K562 (cell line): Measurements from ENCODE around the gene WDPCP. TPM values are rescaled to one million over a fixed set of nuclear protein-coding genes. Genes with fewer than 3 reads are reported as not detected.

Source experiments
- CC2D1A ChIP-seq: fragments of 450-650 bp; IDR thresholded peaks from 2 replicates; pipeline ENCODE4 v1.6.1; 2017; ENCODE audit warnings: mild to moderate bottlenecking
- YY1 ChIP-seq, 3 experiments: IDR thresholded peaks; 2 replicates each; pipeline ENCODE4 v1.6.1; 2011; ENCODE audit warnings: low read length in 2 of 3, mild to moderate bottlenecking in 2 of 3, moderate library complexity in 2 of 3, borderline replicate concordance in 1 of 3, control low read depth in 1 of 3, low read depth in 1 of 3; ENCODE audit not compliant: insufficient read depth in 3 of 3, insufficient replicate concordance in 2 of 3, control insufficient read depth in 1 of 3, insufficient read length in 1 of 3; ENCODE audit errors: extremely low read depth in 1 of 3
- polyA plus RNA-seq, 8 experiments: library from polyadenylated mRNA; depleted of rRNA in 4 of 8; stranded (reverse) in 5 of 8; unstranded in 3 of 8; fragments of >200 nt; fragmentation: Nextera tagmentation in 2 of 8; fragmentation: Illumina TruSeq in 1 of 8; extraction: Ambion mirVana in 2 of 8; extraction: Trizol in 1 of 8; gene quantifications; 2 replicates each; pipeline versions ENCODE4 v1.2.1 to v1.2.3, GENCODE V29; 2011 to 2014; ENCODE audit warnings: inconsistent platforms in 1 of 8, missing spikeins in 1 of 8
- total RNA-seq, 7 experiments: library from RNA; depleted of rRNA in 6 of 7; stranded (reverse); fragments of >200 nt in 6 of 7; fragmentation: Illumina TruSeq in 2 of 7; extraction: Trizol in 2 of 7; gene quantifications; 2 replicates each; pipeline versions ENCODE4 v1.2.1 to v1.2.3, GENCODE V29; 2011 to 2021; ENCODE audit warnings: low replicate concordance in 1 of 7
- TF ChIP-seq, protein P1 (sequence below): fragments of 250-450 bp; sonication (Bioruptor Pico); IDR thresholded peaks from 2 replicates; pipeline ENCODE4 v1.4.0; 2020; ENCODE audit warnings: mild to moderate bottlenecking, moderate library complexity
- TF ChIP-seq, protein P2 (sequence below): sonication (generic); formaldehyde crosslinking; IDR thresholded peaks from 2 replicates; pipeline ENCODE4 v1.9.0; 2022; ENCODE audit warnings: mild to moderate bottlenecking, missing genetic modification reagents
- TF ChIP-seq, protein P3 (sequence below): sonication (generic); IDR thresholded peaks from 2 replicates; pipeline ENCODE4 v1.6.1; 2016

WDPCP gene
- total and polyA plus RNA-seq, 9 of the 15 experiments (the other 6 are each of a cell fraction or from before 2014, with no cell fraction given) = 1.4 to 6.4 (median 5.5) TPM

DNA sequence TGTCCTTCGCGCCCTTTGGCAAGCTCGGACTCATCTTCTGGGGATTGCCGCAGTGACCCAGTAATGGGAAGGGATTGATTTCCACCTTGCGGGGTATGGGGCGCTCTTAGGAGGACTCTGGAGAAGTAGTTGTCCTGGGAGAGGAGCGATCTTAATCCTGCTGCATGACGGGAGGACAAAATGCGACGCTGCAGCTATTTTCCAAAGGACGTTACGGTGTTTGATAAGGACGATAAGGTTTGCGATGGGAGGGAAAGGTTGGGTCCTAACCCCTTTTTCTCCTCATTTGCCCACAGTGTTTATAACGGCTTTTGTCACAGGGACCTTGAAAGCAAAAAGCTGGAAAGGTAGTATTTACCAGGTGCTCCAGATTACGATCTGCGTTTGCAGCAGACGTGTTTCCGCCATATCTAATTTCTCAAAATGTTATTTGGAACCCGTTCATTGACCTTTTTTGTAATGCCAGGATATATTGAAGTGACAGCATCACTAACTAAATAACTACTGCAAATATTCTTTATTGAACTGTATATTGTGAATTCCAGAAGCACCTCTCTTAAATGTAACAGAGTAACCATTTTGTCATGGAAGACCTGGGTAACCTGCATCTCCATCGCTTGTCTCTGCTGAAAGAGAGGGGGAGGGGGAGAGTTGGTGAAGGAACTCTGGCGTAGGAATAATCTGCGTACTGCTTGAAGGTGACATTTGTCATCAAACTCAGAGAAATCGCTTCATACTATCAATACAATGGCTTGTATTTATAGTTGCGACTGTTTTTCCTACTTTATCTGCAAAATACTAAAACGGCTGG is 1.1 kb upstream of the WDPCP start (continued):
- TF ChIP-seq, protein P1, sequence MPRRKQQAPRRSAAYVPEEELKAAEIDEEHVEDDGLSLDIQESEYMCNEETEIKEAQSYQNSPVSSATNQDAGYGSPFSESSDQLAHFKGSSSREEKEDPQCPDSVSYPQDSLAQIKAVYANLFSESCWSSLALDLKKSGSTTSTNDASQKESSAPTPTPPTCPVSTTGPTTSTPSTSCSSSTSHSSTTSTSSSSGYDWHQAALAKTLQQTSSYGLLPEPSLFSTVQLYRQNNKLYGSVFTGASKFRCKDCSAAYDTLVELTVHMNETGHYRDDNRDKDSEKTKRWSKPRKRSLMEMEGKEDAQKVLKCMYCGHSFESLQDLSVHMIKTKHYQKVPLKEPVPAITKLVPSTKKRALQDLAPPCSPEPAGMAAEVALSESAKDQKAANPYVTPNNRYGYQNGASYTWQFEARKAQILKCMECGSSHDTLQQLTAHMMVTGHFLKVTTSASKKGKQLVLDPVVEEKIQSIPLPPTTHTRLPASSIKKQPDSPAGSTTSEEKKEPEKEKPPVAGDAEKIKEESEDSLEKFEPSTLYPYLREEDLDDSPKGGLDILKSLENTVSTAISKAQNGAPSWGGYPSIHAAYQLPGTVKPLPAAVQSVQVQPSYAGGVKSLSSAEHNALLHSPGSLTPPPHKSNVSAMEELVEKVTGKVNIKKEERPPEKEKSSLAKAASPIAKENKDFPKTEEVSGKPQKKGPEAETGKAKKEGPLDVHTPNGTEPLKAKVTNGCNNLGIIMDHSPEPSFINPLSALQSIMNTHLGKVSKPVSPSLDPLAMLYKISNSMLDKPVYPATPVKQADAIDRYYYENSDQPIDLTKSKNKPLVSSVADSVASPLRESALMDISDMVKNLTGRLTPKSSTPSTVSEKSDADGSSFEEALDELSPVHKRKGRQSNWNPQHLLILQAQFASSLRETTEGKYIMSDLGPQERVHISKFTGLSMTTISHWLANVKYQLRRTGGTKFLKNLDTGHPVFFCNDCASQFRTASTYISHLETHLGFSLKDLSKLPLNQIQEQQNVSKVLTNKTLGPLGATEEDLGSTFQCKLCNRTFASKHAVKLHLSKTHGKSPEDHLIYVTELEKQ (CRISPR knock-in tag) = no peak
- TF ChIP-seq YY1 (IDR thresholded peaks at IDR 0.05; ENCODE audit: borderline replicate concordance in 1 of 3, control insufficient read depth in 1 of 3, extremely low read depth in 1 of 3, insufficient read depth in 3 of 3, insufficient read length in 1 of 3, insufficient replicate concordance in 2 of 3, low read depth in 1 of 3, low read length in 2 of 3) = peak in 1 of 3 experiments; percentile 50
- TF ChIP-seq, protein P2, sequence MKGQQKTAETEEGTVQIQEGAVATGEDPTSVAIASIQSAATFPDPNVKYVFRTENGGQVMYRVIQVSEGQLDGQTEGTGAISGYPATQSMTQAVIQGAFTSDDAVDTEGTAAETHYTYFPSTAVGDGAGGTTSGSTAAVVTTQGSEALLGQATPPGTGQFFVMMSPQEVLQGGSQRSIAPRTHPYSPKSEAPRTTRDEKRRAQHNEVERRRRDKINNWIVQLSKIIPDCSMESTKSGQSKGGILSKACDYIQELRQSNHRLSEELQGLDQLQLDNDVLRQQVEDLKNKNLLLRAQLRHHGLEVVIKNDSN (CRISPR knock-in tag) = 0 out of 2 replicates have a peak, but pooled peaks have one; percentile 9
- no peak for TF ChIP-seq CC2D1A
- TF ChIP-seq, protein P3, sequence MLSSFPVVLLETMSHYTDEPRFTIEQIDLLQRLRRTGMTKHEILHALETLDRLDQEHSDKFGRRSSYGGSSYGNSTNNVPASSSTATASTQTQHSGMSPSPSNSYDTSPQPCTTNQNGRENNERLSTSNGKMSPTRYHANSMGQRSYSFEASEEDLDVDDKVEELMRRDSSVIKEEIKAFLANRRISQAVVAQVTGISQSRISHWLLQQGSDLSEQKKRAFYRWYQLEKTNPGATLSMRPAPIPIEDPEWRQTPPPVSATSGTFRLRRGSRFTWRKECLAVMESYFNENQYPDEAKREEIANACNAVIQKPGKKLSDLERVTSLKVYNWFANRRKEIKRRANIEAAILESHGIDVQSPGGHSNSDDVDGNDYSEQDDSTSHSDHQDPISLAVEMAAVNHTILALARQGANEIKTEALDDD = 0 out of 2 replicates have a peak, but pooled peaks have one; percentile 5
